MM.1S (cell line): Measurements from ENCODE around the gene ANKRD6.

Source experiments
- DNase-seq: peaks from one replicate; pipeline ENCODE4 v3.0.0-alpha.2; 2015
- H2AFZ ChIP-seq: fragments of 300-600 bp; sonication (generic); 2 replicates; pipeline ENCODE4 v1.6.0; 2016; ENCODE audit warnings: antibody characterized with exemption, low read length
- H3F3A ChIP-seq: fragments of 300-600 bp; sonication (generic); 2 replicates; pipeline ENCODE4 v1.6.1; 2016; ENCODE audit warnings: mild to moderate bottlenecking, antibody characterized with exemption, low read length, moderate library complexity, mixed read lengths; ENCODE audit not compliant: insufficient read depth
- H3K27ac ChIP-seq: fragments of 300-600 bp; sonication (generic); 2 replicates; pipeline ENCODE4 v1.5.1; 2016; ENCODE audit warnings: mild to moderate bottlenecking, low read length
- H3K27me3 ChIP-seq: fragments of 300-600 bp; sonication (generic); replicated peaks from 2 replicates; pipeline ENCODE4 v1.6.0; 2016; ENCODE audit warnings: low read length; ENCODE audit not compliant: insufficient read depth
- H3K36me3 ChIP-seq: fragments of 300-600 bp; sonication (generic); replicated peaks from 2 replicates; pipeline ENCODE4 v1.6.1; 2016; ENCODE audit warnings: mild to moderate bottlenecking, low read length, mixed read lengths; ENCODE audit not compliant: insufficient read depth
- H3K4me1 ChIP-seq: fragments of 300-600 bp; sonication (generic); 2 replicates; pipeline ENCODE4 v1.6.1; 2016; ENCODE audit warnings: low read length, mixed read lengths
- H3K4me2 ChIP-seq: fragments of 300-600 bp; sonication (generic); 2 replicates; pipeline ENCODE4 v1.6.0; 2016; ENCODE audit warnings: low read depth, low read length
- H3K4me3 ChIP-seq: fragments of 300-600 bp; sonication (generic); 2 replicates; pipeline ENCODE4 v1.5.1; 2016; ENCODE audit warnings: low read length, mixed read lengths
- H3K79me2 ChIP-seq: fragments of 300-600 bp; sonication (generic); 2 replicates; pipeline ENCODE4 v1.6.1; 2016; ENCODE audit warnings: mixed run types, low read length, mixed read lengths
- H3K9ac ChIP-seq: fragments of 300-600 bp; sonication (generic); 2 replicates; pipeline ENCODE4 v1.6.1; 2016; ENCODE audit warnings: low read length, mixed read lengths
- H3K9me2 ChIP-seq: fragments of 300-600 bp; sonication (generic); replicated peaks from 2 replicates; pipeline ENCODE4 v1.6.1; 2016; ENCODE audit warnings: mild to moderate bottlenecking, low read length, mixed read lengths; ENCODE audit not compliant: insufficient read depth
- H3K9me3 ChIP-seq: fragments of 300-600 bp; sonication (generic); replicated peaks from 2 replicates; pipeline ENCODE4 v1.6.1; 2016; ENCODE audit warnings: mild to moderate bottlenecking, low read length, mixed read lengths; ENCODE audit not compliant: insufficient read depth
- H4K20me1 ChIP-seq: fragments of 300-600 bp; sonication (generic); 2 replicates; pipeline ENCODE4 v1.6.1; 2016; ENCODE audit warnings: mild to moderate bottlenecking, low read length, moderate library complexity, mixed read lengths; ENCODE audit not compliant: insufficient read depth
- CTCF ChIP-seq: fragments of 300-600 bp; sonication (generic); IDR thresholded peaks from 2 replicates; pipeline ENCODE4 v1.5.1; 2016; ENCODE audit warnings: antibody characterized with exemption, low read length, mixed read lengths
- EZH2 ChIP-seq: fragments of 300-600 bp; sonication (generic); optimal IDR thresholded peaks from 2 replicates; pipeline ENCODE3; 2017; ENCODE audit warnings: low read depth, mild to moderate bottlenecking, antibody characterized with exemption, low read length, mixed read lengths
- EZH2phosphoT487 ChIP-seq: fragments of 300-600 bp; sonication (generic); IDR thresholded peaks from 2 replicates; pipeline ENCODE4 v1.6.1; 2018; ENCODE audit warnings: antibody characterized with exemption, low read length

Gene ANKRD6

GRCh38 chr6:89412071-89413005 lies 20.6 kb upstream of the ANKRD6 start, which contains the start of gene RRAGD:
Gene RRAGD, minus strand, starts transcription at chr6:89412273. Its CDS starts 280 bp downstream, at chr6:89411993.
- no peaks in the 10 kb centered on the region for H3K27me3 ChIP-seq
- H4K20me1 ChIP-seq = peaks cover 3% of the 10 kb centered on the region; the same call in 1 of the 2 replicates
- peak within 1 kb of the TSS; percentile 88 for H3K4me2 ChIP-seq
- peak within 1 kb of the TSS; percentile 90 for H2AFZ ChIP-seq
- H3K4me3 ChIP-seq = peak within 1 kb of the TSS; percentile 94
- no peaks in the 10 kb centered on the region for H3K9me3 ChIP-seq
- H3K36me3 ChIP-seq = no peaks in the 10 kb centered on the region
- peaks cover 15% of the 10 kb centered on the region for H3F3A ChIP-seq
- DNase-seq = peak; percentile 77
- H3K9ac ChIP-seq = peak within 1 kb of the TSS; percentile 84
- H3K4me1 ChIP-seq = peaks cover 15% of the 10 kb centered on the region
- H3K27ac ChIP-seq = peak within 1 kb of the TSS; percentile 76
- no peaks in the 10 kb centered on the region for H3K9me2 ChIP-seq
- H3K79me2 ChIP-seq = peaks cover 59% of the 10 kb centered on the region
- TF ChIP-seq CTCF (peak; percentile 9; the same call in 1 of the 2 replicates), EZH2phosphoT487 (no peak)

- no peak for TF ChIP-seq EZH2
- TF ChIP-seq CTCF = no peak
- TF ChIP-seq EZH2phosphoT487 = no peak
- H3K27me3 ChIP-seq = no peaks in the 10 kb centered on the region
- H2AFZ ChIP-seq = peak overlapping the region; percentile 90
- no peaks in the 10 kb centered on the region for H3K9me2 ChIP-seq
- peaks cover 15% of the 10 kb centered on the region for H3K4me1 ChIP-seq
- H3K4me3 ChIP-seq = peak overlapping the region; percentile 89
- H4K20me1 ChIP-seq = peaks cover 3% of the 10 kb centered on the region; the same call in 1 of the 2 replicates
- H3K79me2 ChIP-seq = peaks cover 52% of the 10 kb centered on the region
- peak overlapping the region; percentile 88 for H3K4me2 ChIP-seq
- no peaks in the 10 kb centered on the region for H3K36me3 ChIP-seq
- H3F3A ChIP-seq = peaks cover 15% of the 10 kb centered on the region
- peak overlapping the region; percentile 53; the same call in 1 of the 2 replicates for H3K27ac ChIP-seq
- no peak for DNase-seq
- peak overlapping the region; percentile 82; the same call in 1 of the 2 replicates for H3K9ac ChIP-seq
- H3K9me3 ChIP-seq = no peaks in the 10 kb centered on the region
Measured at GRCh38 chr6:89413006-89413400, 19.9 kb upstream of the ANKRD6 start.

DNA sequence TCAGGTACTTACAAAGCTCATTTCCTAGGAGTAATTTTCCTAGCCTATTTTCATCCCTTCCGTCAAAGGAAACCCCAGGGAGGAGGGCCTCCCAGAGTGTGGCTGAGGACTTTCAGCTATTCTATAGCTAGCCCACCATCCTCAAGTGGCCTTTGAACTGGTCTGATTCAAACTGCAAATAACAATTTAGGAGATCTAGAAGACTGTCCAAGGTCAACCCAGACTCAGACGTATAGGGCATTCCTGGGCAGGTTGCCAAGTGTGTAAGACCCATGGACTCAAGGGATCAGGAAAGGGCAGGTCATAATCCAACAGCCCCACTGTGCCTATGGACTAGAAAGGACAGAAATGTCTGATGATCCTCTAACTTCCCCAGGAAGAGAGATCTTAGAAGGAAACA lies 18.7 kb upstream of the ANKRD6 start:
- no peak overlapping the region for H3K27ac ChIP-seq
- H3K9ac ChIP-seq = no peak overlapping the region
- no peak for DNase-seq
- no peak overlapping the region for H3K4me3 ChIP-seq
- H3K79me2 ChIP-seq = peaks cover 40% of the 10 kb centered on the region
- no peaks in the 10 kb centered on the region; the same call in 1 of the 2 replicates for H4K20me1 ChIP-seq
- H3K4me2 ChIP-seq = no peak overlapping the region
- peaks cover 15% of the 10 kb centered on the region for H3K4me1 ChIP-seq
- H3K27me3 ChIP-seq = no peaks in the 10 kb centered on the region
- peaks cover 15% of the 10 kb centered on the region for H3F3A ChIP-seq
- no peaks in the 10 kb centered on the region for H3K9me3 ChIP-seq
- no peaks in the 10 kb centered on the region for H3K36me3 ChIP-seq
- no peak for TF ChIP-seq EZH2phosphoT487
- TF ChIP-seq EZH2 = no peak
- no peak for TF ChIP-seq CTCF
- no peaks in the 10 kb centered on the region for H3K9me2 ChIP-seq
- no peak overlapping the region for H2AFZ ChIP-seq
